AG09319 (cell line): Measurements from ENCODE around the gene RBMS3.

Experiments
- DNase-seq: peaks from one replicate; pipeline ENCODE4 v3.0.0-alpha.2; 2010; ENCODE audit warnings: low read depth; ENCODE audit errors: extremely low read depth
- CTCF ChIP-seq: IDR thresholded peaks from 2 replicates; pipeline ENCODE4 v1.5.1; 2011; ENCODE audit warnings: low read depth, mild to moderate bottlenecking, inconsistent platforms, low read length, moderate library complexity

Gene RBMS3

GRCh38 chr3:29864809-29865208, 583.9 kb downstream of the RBMS3 start:
- TF ChIP-seq CTCF: no peak
- DNase-seq: no peak

- no peak for TF ChIP-seq CTCF
- DNase-seq: no peak
Observed at GRCh38 chr3:29868543-29869101, 587.8 kb downstream of the RBMS3 start.

- DNase-seq: no peak
- TF ChIP-seq CTCF: no peak
Observed at GRCh38 chr3:29870136-29870535, 589.3 kb downstream of the RBMS3 start.

- no peak for TF ChIP-seq CTCF
- no peak for DNase-seq
Observed at GRCh38 chr3:29871087-29871486, 590.2 kb downstream of the RBMS3 start.

- no peak for DNase-seq
- no peak for TF ChIP-seq CTCF
Observed at GRCh38 chr3:29880809-29881208, 599.9 kb downstream of the RBMS3 start.

- no peak for TF ChIP-seq CTCF
- no peak for DNase-seq
Observed at GRCh38 chr3:29887451-29887850, 606.6 kb downstream of the RBMS3 start.

- DNase-seq: no peak
- TF ChIP-seq CTCF: no peak
Observed at GRCh38 chr3:29889215-29889614, 608.3 kb downstream of the RBMS3 start.
